GM12874 (cell line): Measurements from ENCODE around the gene FLNA.

Source experiments
- TF ChIP-seq, protein P1 (sequence below): IDR thresholded peaks from 2 replicates; pipeline ENCODE4 v1.5.1; 2011; ENCODE audit warnings: low read depth, mild to moderate bottlenecking, control low read depth, low read length, moderate library complexity; ENCODE audit not compliant: insufficient read depth

FLNA gene

DNA sequence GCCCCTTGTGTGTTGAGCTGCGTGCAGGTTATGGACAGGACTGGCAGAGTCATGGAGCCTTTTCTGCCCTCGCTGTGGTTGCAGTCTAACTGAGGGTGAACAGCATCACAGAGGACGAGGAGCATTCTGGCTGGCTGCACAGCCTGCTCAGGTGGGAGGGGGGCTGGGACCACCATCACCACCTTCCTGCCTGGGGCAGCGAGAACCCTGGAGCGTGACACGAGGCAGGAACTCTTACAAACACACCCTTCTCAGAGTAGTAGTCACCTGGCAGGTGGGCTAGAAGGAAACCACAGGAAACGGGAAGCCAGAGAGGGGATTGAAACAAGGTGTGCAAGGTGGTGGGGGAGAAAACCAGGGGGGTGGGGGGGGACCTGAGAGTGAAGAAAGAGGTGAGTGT is 53.3 kb downstream of the FLNA start:
- TF ChIP-seq, protein P1, sequence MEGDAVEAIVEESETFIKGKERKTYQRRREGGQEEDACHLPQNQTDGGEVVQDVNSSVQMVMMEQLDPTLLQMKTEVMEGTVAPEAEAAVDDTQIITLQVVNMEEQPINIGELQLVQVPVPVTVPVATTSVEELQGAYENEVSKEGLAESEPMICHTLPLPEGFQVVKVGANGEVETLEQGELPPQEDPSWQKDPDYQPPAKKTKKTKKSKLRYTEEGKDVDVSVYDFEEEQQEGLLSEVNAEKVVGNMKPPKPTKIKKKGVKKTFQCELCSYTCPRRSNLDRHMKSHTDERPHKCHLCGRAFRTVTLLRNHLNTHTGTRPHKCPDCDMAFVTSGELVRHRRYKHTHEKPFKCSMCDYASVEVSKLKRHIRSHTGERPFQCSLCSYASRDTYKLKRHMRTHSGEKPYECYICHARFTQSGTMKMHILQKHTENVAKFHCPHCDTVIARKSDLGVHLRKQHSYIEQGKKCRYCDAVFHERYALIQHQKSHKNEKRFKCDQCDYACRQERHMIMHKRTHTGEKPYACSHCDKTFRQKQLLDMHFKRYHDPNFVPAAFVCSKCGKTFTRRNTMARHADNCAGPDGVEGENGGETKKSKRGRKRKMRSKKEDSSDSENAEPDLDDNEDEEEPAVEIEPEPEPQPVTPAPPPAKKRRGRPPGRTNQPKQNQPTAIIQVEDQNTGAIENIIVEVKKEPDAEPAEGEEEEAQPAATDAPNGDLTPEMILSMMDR: no peak

DNA sequence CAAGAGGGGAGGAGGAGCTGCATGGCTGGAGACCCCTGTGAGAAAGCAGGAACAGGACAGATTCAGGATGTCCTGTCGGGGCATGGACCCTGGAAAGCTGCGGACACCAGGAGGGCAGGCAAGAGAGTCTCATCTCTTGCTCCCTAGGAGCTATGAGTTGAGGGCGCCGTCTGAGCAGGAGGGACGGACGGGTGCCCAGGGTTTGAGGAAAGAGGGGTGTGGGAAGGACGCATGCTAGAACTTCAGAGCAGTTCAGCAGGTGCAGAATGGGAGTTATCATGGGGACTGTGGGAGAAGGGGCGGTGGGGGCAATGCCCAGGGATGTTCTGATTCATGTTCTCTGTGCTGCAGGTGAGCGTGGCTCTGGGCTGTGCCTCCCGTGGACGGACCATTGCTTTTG is 54.0 kb downstream of the FLNA start:
- TF ChIP-seq, protein P1: no peak

DNA sequence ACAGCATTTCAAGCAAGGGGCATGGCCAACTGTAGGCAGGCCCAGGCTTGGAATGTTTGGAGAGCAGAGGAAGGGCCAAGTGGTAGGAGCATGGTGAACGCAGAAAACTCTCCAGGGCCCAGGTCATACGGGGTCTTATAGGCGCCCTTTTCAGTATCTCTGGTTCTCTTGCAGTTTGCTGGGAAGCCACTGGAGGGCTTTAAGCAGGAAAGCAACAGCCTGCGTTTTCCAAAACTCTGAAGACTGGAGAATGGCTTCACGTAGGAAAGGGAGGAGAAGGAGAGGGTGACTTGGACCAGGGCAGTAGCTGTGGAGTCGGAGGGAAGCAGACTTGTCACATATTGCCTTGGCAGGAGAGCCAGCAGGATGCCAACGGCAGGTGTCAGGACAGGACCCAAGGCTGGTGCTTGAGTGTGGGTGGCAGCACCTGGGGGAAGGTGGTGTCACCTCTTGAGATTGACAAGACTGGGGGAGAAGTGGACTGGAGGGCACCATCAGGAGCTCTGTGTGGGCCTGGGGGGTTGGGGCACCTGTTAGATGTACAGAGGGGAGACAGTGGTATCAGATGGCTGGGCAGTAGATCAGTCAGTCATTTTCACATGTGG is 56.9 kb downstream of the FLNA start:
- TF ChIP-seq, protein P1: peak; percentile 41

DNA sequence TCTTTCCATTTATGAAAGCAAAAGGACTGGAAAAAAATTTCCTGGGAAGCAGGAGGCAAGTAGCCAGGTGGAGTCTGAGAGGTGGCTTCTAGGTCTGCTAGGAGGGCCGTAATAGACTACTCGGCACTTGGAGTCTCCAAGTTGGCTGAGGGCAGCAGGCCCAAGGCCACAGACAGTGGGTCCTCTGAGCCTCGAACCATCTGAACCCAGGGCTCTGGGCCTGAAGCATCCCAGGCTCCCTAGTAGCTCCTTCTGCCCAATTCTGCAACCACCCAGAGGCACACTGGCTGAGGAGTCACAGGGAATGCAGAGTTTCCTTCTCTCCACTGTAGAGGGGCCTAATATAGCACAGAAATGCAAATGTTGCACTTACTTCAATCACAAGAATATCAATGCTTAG is 59.0 kb downstream of the FLNA start:
- TF ChIP-seq, protein P1: no peak

DNA sequence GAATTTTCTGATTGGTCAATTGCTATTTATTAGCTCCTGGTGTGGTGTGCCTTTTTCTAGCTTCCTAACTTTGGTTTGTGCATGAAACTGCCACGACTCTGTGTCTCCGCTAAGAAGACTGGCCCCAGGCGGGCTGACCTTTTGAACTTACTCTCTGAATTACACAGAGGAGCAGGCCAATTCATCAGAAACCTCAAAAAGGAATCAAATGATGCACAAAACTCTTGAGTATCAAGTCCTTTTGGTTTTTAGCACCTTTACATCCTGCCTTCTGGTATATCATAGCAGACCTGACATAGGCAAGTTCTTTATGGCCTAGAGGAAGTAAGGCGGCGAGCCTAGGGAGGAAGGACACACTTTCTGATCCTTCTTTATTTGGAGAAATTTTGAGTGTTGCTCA is 61.3 kb downstream of the FLNA start:
- TF ChIP-seq, protein P1: no peak

DNA sequence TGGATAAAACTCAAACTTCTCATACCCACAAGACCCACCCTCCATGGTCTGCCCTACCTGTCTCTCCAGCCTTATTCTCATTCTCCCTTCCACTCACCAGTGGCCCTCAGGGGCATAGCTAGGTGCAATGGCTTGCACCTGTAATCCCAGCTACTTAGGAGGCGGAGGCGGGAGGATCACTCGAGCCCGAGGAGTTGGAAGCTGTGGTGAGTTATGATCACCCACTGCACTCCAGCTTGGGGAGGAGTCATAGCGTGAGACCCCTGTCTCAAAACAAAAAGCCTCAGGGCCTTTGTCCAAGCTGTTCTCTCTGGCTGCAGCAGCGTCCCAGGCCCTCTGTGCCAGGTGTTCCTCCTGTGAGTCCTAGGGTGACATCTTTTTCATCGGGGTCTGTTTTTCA is 62.3 kb downstream of the FLNA start:
- TF ChIP-seq, protein P1: no peak

DNA sequence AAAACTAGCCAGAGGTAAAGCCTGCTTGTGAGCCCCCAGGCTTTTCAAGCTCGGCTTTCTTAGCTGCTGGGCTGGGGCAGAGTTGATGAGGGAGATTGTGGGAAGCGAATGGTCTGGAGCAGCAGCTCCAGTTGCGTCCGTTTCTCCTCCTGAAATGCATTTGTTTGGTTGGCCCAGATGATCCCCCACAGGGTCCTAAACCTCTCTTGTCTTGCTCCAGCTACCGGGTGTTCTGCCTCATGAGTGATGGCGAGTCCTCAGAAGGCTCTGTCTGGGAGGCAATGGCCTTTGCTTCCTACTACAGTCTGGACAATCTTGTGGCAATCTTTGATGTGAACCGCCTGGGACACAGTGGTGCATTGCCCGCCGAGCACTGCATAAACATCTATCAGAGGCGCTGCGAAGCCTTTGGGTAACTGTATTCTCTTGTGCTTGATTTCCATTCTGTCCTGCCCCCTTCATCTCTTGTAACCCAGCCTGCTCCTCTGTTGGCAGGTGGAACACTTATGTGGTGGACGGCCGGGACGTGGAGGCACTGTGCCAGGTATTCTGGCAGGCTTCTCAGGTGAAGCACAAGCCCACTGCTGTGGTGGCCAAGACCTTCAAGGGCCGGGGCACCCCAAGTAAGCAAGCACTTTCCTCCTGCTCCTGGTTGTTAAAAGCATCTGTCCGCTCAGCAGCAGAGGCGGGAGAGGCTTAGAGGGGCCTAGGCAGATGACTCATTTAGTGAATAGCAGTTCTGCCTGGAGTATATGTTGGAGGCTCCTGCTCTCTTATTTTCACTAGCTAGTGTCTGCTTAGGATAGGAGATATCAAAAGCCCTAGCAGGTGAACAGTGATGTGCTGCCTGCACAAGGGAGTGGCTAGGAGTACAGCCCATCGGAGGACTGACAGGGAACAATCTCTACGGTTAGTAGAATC is 63.6 kb downstream of the FLNA start:
- TF ChIP-seq, protein P1: no peak
